ENCODE results near the gene PTPRD.

DNA sequence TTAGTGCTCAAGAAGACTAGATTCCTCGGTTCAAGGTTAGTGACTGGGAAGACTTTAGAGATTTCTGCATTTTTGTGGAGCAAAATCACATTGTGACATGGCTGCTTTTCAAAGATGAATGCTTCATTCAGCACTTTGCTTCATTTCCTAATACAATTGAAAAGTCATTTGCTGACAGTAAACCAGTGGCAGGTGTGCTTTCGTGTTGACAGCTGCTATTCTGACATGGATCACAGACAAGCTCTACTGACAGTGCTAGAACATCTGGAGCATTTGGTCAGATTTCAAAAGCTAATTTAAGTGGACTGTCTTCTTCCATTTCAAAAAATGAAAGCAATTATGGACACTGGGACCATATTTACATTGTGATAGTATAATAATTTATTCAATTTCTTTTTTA, 1060.1 kb downstream of the PTPRD start:
- TF ChIP-seq CTCF (conservative IDR thresholded peaks at IDR 0.05 in 1 of 2, IDR thresholded peaks at IDR 0.05 in 1 of 2; ENCODE audit: low read depth in 1 of 2, low read length in 2 of 2) = no peak
- TF ChIP-seq EZH2 (IDR thresholded peaks at IDR 0.05; ENCODE audit: low read length, missing control alignments) = no peak

Data from fibroblast of lung (primary cell).